HCT116 (cell line): Measurements from ENCODE around the gene MAT2B. TPM values are rescaled to one million over a fixed set of nuclear protein-coding genes. Genes with fewer than 3 reads are reported as not detected.
A peak's percentile ranks its signal among the peaks of the same experiment; 100 is the strongest.

Source experiments
- ATAC-seq: fragments of 200-7000 bp; cut with Tn5 transposase; 2 replicates; pipeline ENCODE4 v1.9.1; 2020; ENCODE audit warnings: mild to moderate bottlenecking, moderate library complexity
- BruUV-seq: library from RNA; stranded (reverse); fragments of 400-500 nt; replicated peaks from 2 replicates; lab custom pipeline; 2021; lab: Mats Ljungman, UMichigan
- CTCF ChIA-PET: fragments of 300-600 bp; sonication (Branson Sonifier 250); formaldehyde crosslinking; loops from one replicate; lab custom pipeline; 2021; ENCODE audit warnings: antibody characterized with exemption; lab: Charles Lee
- POLR2A ChIA-PET: fragments of 300-600, 350-600 bp; sonication (Branson Sonifier 250); formaldehyde crosslinking; loops from one replicate; lab custom pipeline; 2021; ENCODE audit warnings: antibody characterized with exemption; lab: Charles Lee
- RAD21 ChIA-PET, 2 experiments: fragments of 300-600 bp; sonication (Branson Sonifier 250); formaldehyde crosslinking; loops; one replicate each; lab custom pipeline; 2023; ENCODE audit warnings: low total read pairs in 2 of 2; ENCODE audit not compliant: uncharacterized antibody in 2 of 2, unreplicated experiment in 2 of 2, low non-redundant PET in 1 of 2; lab: Charles Lee
- DNase-seq: peaks from one replicate; pipeline ENCODE4 v3.0.0-alpha.2; 2010; ENCODE audit warnings: low read depth, low spot score
- H2AFZ ChIP-seq: fragments of 200-600 bp; shearing (Covaris generic), sonication (generic); 2 replicates; pipeline ENCODE4 v1.6.1; 2017; ENCODE audit warnings: low read depth, mixed run types, mixed read lengths, antibody characterized with exemption, low read length; ENCODE audit not compliant: poor library complexity, severe bottlenecking
- H3K27ac ChIP-seq: 2 replicates; pipeline ENCODE4 v1.5.1; 2012; ENCODE audit warnings: low read depth, low read length
- H3K27me3 ChIP-seq: fragments of 200-600 bp; sonication (generic); 2 replicates; pipeline ENCODE4 v1.6.1; 2016; ENCODE audit warnings: mixed run types, low read length, mixed read lengths; ENCODE audit not compliant: insufficient read depth
- H3K36me3 ChIP-seq, 2 experiments: fragments of 200-500 bp in 1 of 2; fragments of 200-600 bp in 1 of 2; sonication (Bioruptor generic) in 1 of 2; sonication (generic) in 1 of 2; 2 replicates each; pipeline versions ENCODE4 v1.5.1 to v1.6.1; 2014 to 2016; ENCODE audit warnings: low read length in 2 of 2, inconsistent platforms in 1 of 2, mixed read lengths in 1 of 2, mixed run types in 1 of 2; ENCODE audit not compliant: insufficient read depth in 2 of 2, control insufficient read depth in 1 of 2
- H3K4me1 ChIP-seq, 2 experiments: fragments of 200-600 bp in 1 of 2; sonication (generic) in 1 of 2; 2 replicates each; pipeline versions ENCODE4 v1.5.1 to v1.6.1; 2012 to 2017; ENCODE audit warnings: low read length in 2 of 2, inconsistent platforms in 1 of 2, mild to moderate bottlenecking in 1 of 2, mixed read lengths in 1 of 2, mixed run types in 1 of 2, moderate library complexity in 1 of 2; ENCODE audit not compliant: insufficient read depth in 2 of 2, control insufficient read depth in 1 of 2
- H3K4me2 ChIP-seq: fragments of 200-600 bp; sonication (generic); 2 replicates; pipeline ENCODE4 v1.6.1; 2017; ENCODE audit warnings: mixed run types, low read length, mixed read lengths
- H3K4me3 ChIP-seq, 2 experiments: fragments of 200-600 bp in 1 of 2; sonication (generic) in 1 of 2; replicated peaks in 1 of 2; 2 replicates each; pipeline ENCODE4 v1.5.1; 2011 to 2016; ENCODE audit warnings: low read length in 2 of 2, control low read depth in 1 of 2, low read depth in 1 of 2, mild to moderate bottlenecking in 1 of 2, mixed read lengths in 1 of 2, mixed run types in 1 of 2
- H3K79me2 ChIP-seq: fragments of 200-600 bp; sonication (generic); 2 replicates; pipeline ENCODE4 v1.6.1; 2017; ENCODE audit warnings: mild to moderate bottlenecking, mixed run types, low read length, moderate library complexity, mixed read lengths; ENCODE audit not compliant: insufficient read depth
- H3K9ac ChIP-seq: fragments of 200-600 bp; sonication (generic); 2 replicates; pipeline ENCODE4 v1.6.1; 2016; ENCODE audit warnings: low read length, mixed read lengths
- H3K9me2 ChIP-seq: fragments of 200-600 bp; sonication (generic), shearing (Covaris generic); 2 replicates; pipeline ENCODE4 v1.6.1; 2017; ENCODE audit warnings: mixed run types, mild to moderate bottlenecking, moderate library complexity; ENCODE audit not compliant: insufficient read depth
- H3K9me3 ChIP-seq, 2 experiments: fragments of 200-500 bp in 1 of 2; fragments of 200-600 bp in 1 of 2; sonication (Bioruptor generic) in 1 of 2; sonication (generic) in 1 of 2; 2 replicates each; pipeline ENCODE4 v1.6.1; 2014 to 2017; ENCODE audit warnings: low read length in 2 of 2, mixed read lengths in 2 of 2, inconsistent platforms in 1 of 2, low read depth in 1 of 2, mild to moderate bottlenecking in 1 of 2, mixed run types in 1 of 2, moderate library complexity in 1 of 2; ENCODE audit not compliant: control insufficient read depth in 1 of 2, insufficient read depth in 1 of 2
- H4K20me1 ChIP-seq: fragments of 200-600 bp; sonication (generic), shearing (Covaris generic); 2 replicates; pipeline ENCODE4 v1.6.1; 2017; ENCODE audit warnings: mixed run types, mild to moderate bottlenecking, moderate library complexity; ENCODE audit not compliant: insufficient read depth
- ATF3 ChIP-seq: IDR thresholded peaks from 2 replicates; pipeline ENCODE4 v1.6.1; 2012
- CBX3 ChIP-seq: IDR thresholded peaks from 2 replicates; pipeline ENCODE4 v1.6.1; 2012; ENCODE audit warnings: low read depth
- CEBPB ChIP-seq: IDR thresholded peaks from 2 replicates; pipeline ENCODE4 v1.6.1; 2012; ENCODE audit warnings: low read depth
- EGR1 ChIP-seq: IDR thresholded peaks from 2 replicates; pipeline ENCODE4 v1.6.1; 2012; ENCODE audit warnings: low read depth
- ELF1 ChIP-seq: IDR thresholded peaks from 2 replicates; pipeline ENCODE4 v1.6.1; 2012; ENCODE audit warnings: low read depth, borderline replicate concordance
- EZH2 ChIP-seq: fragments of 200-600 bp; sonication (generic); IDR thresholded peaks from 2 replicates; pipeline ENCODE4 v1.6.1; 2017; ENCODE audit warnings: antibody characterized with exemption, mixed run types
- EZH2phosphoT487 ChIP-seq: fragments of 200-600 bp; IDR thresholded peaks from 2 replicates; pipeline ENCODE4 v1.6.1; 2018; ENCODE audit warnings: antibody characterized with exemption, borderline replicate concordance
- FOSL1 ChIP-seq: IDR thresholded peaks from 2 replicates; pipeline ENCODE4 v1.6.1; 2012; ENCODE audit warnings: low read depth
- JUND ChIP-seq: IDR thresholded peaks from 2 replicates; pipeline ENCODE4 v1.6.1; 2012
- MAX ChIP-seq: IDR thresholded peaks from 2 replicates; pipeline ENCODE4 v1.6.1; 2012
- POLR2A ChIP-seq: IDR thresholded peaks from 2 replicates; pipeline ENCODE4 v1.7.0; 2011; ENCODE audit warnings: borderline replicate concordance; ENCODE audit not compliant: insufficient read depth, insufficient read length; ENCODE audit errors: extremely low read depth
- POLR2AphosphoS5 ChIP-seq: IDR thresholded peaks from 2 replicates; pipeline ENCODE4 v1.6.1; 2011; ENCODE audit warnings: mild to moderate bottlenecking, low read depth, low read length, moderate library complexity
- RAD21 ChIP-seq: IDR thresholded peaks from 2 replicates; pipeline ENCODE4 v1.6.1; 2012; ENCODE audit warnings: low read depth, mild to moderate bottlenecking
- SIN3A ChIP-seq: IDR thresholded peaks from 2 replicates; pipeline ENCODE4 v1.6.1; 2012; ENCODE audit warnings: low read depth
- SP1 ChIP-seq: IDR thresholded peaks from 2 replicates; pipeline ENCODE4 v1.6.1; 2012; ENCODE audit warnings: low read depth
- SRF ChIP-seq: IDR thresholded peaks from 2 replicates; pipeline ENCODE4 v1.6.1; 2012; ENCODE audit warnings: low read depth
- TCF7L2 ChIP-seq: IDR thresholded peaks from 2 replicates; pipeline ENCODE4 v1.7.0; 2011; ENCODE audit warnings: borderline replicate concordance, inconsistent platforms; ENCODE audit not compliant: insufficient read depth, insufficient read length; ENCODE audit errors: extremely low read depth
- YY1 ChIP-seq: IDR thresholded peaks from 2 replicates; pipeline ENCODE4 v1.6.1; 2011; ENCODE audit warnings: low read length, low read depth, moderate library complexity, mild to moderate bottlenecking; ENCODE audit not compliant: insufficient replicate concordance; ENCODE audit errors: extremely low read depth
- ZBTB33 ChIP-seq: IDR thresholded peaks from 2 replicates; pipeline ENCODE4 v1.6.1; 2011; ENCODE audit warnings: mild to moderate bottlenecking, low read length, moderate library complexity; ENCODE audit not compliant: insufficient replicate concordance; ENCODE audit errors: extremely low read depth
- ZFX ChIP-seq: fragments of 450-650 bp; IDR thresholded peaks from 2 replicates; pipeline ENCODE4 v1.6.1; 2017
- intact Hi-C: fragments of 100-400 bp; cut with micrococcal nuclease; formaldehyde crosslinking; loops from 2 replicates; pipeline ENCODE4 v1.10.0; 2022
- total RNA-seq: library from RNA; stranded (reverse); gene quantifications from one replicate; pipeline ENCODE4 v1.2.1, GENCODE V29; 2021; ENCODE audit not compliant: unreplicated experiment

MAT2B gene
- total RNA-seq, 1 experiment from 2014 or later, result 45.9 TPM

GRCh38 chr5:163497315-163497714, 8.1 kb upstream of the MAT2B start:
- Histone ChIP-seq H3K9me2 (no peaks in the 10 kb centered on the region), H3K9ac (no peak overlapping the region), H3K27ac (no peak overlapping the region), H3K79me2 (no peaks in the 10 kb centered on the region), H3K4me3 (no peak overlapping the region), H3K4me2 (no peak overlapping the region), H3K27me3 (no peaks in the 10 kb centered on the region), H3K36me3 (peaks cover 0 to 2% of the 10 kb centered on the region in 2 experiments; a peak in 1 of 4 replicates), H3K4me1 (no peaks in the 10 kb centered on the region), H4K20me1 (no peaks in the 10 kb centered on the region), H2AFZ (no peak overlapping the region), H3K9me3 (0 out of 4 replicates have a peak, but pooled peaks cover 0 to 3% of the 10 kb centered on the region in 2 experiments)
- BruUV-seq, result no TSS peak
- ChIA-PET RAD21 (no interaction called here), POLR2A (no interaction called here), CTCF (no interaction called here)
- ATAC-seq (no peak), DNase-seq (no peak)
- intact Hi-C loops, result no loop called here
- TF ChIP-seq RAD21 (no peak), EGR1 (no peak), FOSL1 (no peak), SIN3A (no peak), SRF (no peak), JUND (no peak), SP1 (no peak), MAX (no peak), ELF1 (no peak), EZH2 (no peak), ZFX (no peak)

- TF ChIP-seq EGR1 (no peak), YY1 (no peak), JUND (no peak), EZH2phosphoT487 (no peak), POLR2AphosphoS5 (no peak), MAX (no peak), ELF1 (no peak), SP1 (no peak), ATF3 (no peak), CBX3 (no peak), EZH2 (no peak), CEBPB (no peak), POLR2A (no peak), TCF7L2 (no peak), ZBTB33 (no peak)
- CTCF ChIA-PET, result no interaction called here
- Histone ChIP-seq H3K4me2 (no peak overlapping the region), H3K27ac (no peak overlapping the region), H3K4me1 (peaks cover 0 to 10% of the 10 kb centered on the region in 2 experiments; a peak in 2 of 4 replicates), H3K4me3 (no peak overlapping the region), H3K9me3 (0 out of 4 replicates have a peak, but pooled peaks cover 0 to 3% of the 10 kb centered on the region in 2 experiments), H3K36me3 (no peaks in the 10 kb centered on the region), H2AFZ (peak overlapping the region; percentile 19), H3K9me2 (no peaks in the 10 kb centered on the region), H3K27me3 (no peaks in the 10 kb centered on the region), H4K20me1 (no peaks in the 10 kb centered on the region), H3K79me2 (no peaks in the 10 kb centered on the region), H3K9ac (no peak overlapping the region)
- RAD21 ChIA-PET, result no interaction called here
- ATAC-seq (no peak), DNase-seq (no peak)
- POLR2A ChIA-PET, result no interaction called here
- intact Hi-C loops, result no loop called here
- BruUV-seq, result no TSS peak
Observed at GRCh38 chr5:163498886-163499285, 6.5 kb upstream of the MAT2B start.
